Stimulated activated CD4-positive, alpha-beta T cell treated with anti-CD3 and anti-CD28 coated beads, Interleukin-15, amount 100 ng/mL, for 48 hours (primary cell): ENCODE data around the gene FRMPD4.
"Not testable (repeated sequence)": the region's sequence is repeated elsewhere in the genome, so short reads cannot be mapped to it uniquely, and the experiment has no call there.

Experiments used
- DNase-seq, 2 donors: peaks; one replicate each; pipeline ENCODE4 v3.0.0-alpha.2; 2020; ENCODE audit warnings: low read depth in 2 of 2

The FRMPD4 gene

GRCh38 chrX:12526306-12526705, 388.0 kb downstream of the FRMPD4 start:
- DNase-seq = no peak

DNA sequence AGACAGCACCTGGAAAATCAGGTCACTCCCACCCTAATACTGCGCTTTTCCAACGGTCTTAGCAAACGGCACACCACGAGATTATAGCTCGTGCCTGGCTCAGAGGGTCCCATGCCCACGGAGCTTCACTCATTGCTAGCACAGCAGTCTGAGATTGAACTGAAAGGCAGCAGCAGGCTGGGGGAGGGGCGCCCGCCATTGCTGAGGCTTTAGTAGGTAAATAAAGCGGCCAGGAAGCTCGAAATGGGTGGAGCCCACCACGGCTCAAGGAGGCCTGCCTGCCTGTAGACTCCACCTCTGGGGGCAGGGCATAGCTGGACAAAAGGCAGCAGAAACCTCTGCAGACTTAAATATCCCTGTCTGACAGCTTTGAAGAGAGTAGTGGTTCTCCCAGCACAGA, 399.8 kb downstream of the FRMPD4 start:
- not testable (repeated sequence) for DNase-seq

GRCh38 chrX:12542251-12542650, 404.0 kb downstream of the FRMPD4 start:
- not testable (repeated sequence) for DNase-seq

- DNase-seq = no peak
Measured at GRCh38 chrX:12548341-12548740, 410.1 kb downstream of the FRMPD4 start.

DNA sequence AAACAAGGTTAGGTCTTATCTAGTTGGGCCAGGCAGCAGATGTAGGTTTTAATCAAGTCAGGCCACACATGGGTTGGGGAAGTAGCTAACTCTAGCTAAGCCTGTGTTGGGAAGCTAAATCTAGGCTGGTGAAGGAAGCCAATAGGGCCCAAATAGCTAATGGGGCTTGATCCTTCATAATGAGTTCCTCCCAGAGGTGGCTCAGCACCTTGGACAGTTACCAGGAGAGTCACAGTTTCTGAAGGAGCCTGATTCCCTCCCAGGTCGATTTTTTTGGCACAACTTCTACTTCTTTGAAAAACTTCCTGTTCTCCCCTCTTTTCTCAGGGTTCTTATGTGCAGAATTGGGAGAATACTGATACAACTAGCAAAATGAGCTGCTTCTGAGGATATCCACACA, 410.5 kb downstream of the FRMPD4 start:
- no peak for DNase-seq

DNA sequence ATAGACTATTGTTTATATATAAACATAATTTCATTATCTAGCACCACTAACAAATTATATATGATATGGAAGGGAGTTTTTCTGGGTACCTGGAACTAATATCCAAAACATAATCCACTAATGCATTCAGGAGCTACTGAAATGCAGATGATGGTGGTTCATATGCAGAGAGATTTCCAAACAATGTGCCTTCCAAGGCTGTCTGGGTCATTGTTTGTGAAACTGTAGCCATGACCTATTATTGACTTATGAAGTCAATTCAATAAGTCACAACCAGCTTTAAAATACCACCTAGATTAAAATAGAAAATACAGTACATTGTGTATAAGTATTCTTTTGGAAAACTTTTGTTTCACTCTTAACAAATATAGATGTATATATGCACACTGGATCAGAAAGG, 415.9 kb downstream of the FRMPD4 start:
- no peak for DNase-seq

GRCh38 chrX:12563121-12563520, 424.8 kb downstream of the FRMPD4 start:
- DNase-seq = no peak

GRCh38 chrX:12564221-12564620, 425.9 kb downstream of the FRMPD4 start:
- no peak for DNase-seq

GRCh38 chrX:12567857-12568256, 429.6 kb downstream of the FRMPD4 start:
- no peak for DNase-seq

DNA sequence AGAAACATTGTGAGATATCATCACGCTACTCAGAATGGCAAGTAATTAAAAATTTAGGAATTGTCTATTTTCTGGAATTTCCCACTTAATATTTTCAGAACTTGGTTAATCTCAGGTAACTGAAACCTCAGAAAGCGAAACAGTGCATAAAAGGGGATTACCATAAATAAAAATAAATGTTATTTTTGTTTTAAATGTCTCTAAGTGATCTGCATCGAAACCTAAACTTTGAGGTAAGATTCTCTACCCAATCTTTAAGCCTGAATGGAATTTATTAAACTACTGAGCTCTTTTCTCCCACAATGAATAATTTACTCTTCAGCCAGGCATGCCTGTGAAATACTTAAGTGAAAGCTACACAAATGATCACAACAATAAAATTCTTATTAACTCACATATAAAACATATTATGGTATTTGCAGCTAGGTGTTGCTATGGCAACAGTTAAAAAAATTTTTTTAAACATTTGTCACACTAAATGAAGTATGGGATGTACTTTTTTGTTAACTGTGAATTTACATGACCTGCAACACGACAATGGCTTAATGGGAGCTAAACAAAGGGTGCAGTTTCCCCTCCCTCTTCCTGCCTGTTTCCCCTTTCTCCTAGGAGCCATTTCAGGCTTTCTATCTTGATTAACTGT, 432.7 kb downstream of the FRMPD4 start:
- DNase-seq = no peak

DNA sequence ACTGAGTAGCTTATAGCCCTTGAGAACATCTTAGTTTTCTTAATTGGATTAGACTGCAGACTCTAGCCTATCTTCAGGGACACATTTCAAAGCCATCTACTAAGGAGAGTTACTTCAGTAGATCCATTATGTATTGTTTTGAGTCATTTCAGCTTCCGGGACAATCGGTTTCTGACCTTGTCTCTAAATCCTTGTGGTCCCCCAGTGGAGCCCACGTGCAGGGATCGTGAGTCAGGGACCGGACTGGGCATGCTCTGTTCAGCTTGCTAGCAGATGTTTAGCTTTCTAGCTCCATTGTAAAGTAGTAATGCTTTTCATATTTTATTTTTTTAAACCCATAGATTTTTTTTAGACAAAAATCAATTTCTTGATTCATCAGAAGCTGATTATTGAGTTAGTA, 441.0 kb downstream of the FRMPD4 start:
- DNase-seq = no peak

DNA sequence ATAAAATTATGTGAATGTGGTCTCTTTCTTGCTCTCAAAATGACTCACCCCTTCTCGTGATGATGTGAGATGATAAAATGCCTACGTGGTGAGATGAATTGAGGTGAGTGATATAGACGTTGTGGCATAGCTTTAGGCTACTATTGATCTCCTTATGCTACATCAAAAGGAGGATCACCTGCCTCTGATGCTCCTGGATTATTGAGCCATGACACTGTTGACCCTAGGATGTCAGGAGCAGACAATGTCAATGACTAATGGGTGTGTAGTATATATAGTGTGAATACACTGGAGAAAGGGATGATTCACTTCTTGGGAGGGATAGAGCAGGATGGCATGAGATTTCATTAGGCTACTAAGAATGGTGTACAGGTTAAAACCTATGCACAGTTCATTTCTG, 442.3 kb downstream of the FRMPD4 start:
- no peak for DNase-seq

GRCh38 chrX:12581546-12581945, 443.3 kb downstream of the FRMPD4 start:
- DNase-seq = no peak

- DNase-seq = no peak
Measured at GRCh38 chrX:12582649-12583048, 444.4 kb downstream of the FRMPD4 start.

DNA sequence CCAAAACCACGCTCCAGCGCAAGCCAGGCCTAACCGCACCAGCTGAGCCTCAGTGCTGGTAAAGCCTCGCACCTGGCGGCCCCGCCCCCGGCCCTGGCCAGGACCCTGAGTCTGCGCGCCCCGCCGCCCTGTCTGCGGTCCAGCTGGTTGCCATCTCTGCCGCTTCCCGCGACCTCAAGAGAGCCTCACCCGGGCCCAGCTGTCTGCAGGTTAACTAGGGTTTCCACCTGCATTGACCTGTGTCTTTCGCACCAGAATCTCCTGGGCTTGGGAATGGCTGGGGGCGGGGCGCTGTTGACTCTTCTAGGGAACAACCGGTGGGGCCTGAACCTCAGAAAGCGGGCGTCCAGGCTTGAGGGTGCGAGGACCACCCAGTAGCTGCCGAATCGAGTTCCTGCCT, 445.3 kb downstream of the FRMPD4 start:
- no peak for DNase-seq

GRCh38 chrX:12595720-12596119, 457.4 kb downstream of the FRMPD4 start:
- no peak for DNase-seq

DNA sequence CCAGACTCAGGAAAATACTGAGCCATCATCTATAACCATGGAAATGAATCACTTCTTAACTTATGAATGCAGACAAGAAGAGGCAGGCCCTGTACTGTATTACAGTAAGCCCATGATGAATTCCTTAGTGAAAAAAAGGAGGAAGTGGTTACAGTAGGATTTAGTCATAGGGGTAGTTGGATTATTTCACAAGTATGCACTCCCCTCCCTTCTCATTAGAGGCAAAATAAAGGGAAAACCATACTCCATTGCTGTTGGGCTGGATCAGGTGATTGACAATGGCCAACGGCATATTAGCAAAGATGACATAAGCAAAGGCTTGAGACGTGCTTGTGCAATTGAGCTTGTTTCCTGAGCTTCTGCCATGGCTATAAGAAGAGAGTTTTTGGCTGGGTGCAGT, 471.8 kb downstream of the FRMPD4 start:
- no peak for DNase-seq

DNA sequence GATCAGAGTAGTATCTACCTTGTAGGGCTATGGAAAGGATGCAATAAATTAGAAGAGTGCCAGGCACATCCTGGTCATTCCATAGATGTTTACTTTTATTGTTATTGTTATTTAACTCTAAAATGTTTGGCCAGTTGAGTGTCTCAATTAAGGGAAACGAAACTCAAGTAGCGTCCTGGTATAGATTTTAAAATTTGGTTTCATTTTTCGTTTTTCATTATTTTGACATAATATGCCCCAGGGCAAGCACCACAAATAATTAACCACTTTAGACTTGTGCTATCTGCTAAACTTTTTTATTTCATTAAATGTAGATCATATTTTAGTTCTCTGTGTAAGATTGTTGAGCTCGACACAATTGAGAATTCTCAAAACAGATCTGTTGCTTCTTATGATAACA, 473.2 kb downstream of the FRMPD4 start:
- no peak for DNase-seq

- DNase-seq = no peak
Measured at GRCh38 chrX:12614266-12614665, 476.0 kb downstream of the FRMPD4 start.

GRCh38 chrX:12615061-12615460, 476.8 kb downstream of the FRMPD4 start:
- no peak for DNase-seq

DNA sequence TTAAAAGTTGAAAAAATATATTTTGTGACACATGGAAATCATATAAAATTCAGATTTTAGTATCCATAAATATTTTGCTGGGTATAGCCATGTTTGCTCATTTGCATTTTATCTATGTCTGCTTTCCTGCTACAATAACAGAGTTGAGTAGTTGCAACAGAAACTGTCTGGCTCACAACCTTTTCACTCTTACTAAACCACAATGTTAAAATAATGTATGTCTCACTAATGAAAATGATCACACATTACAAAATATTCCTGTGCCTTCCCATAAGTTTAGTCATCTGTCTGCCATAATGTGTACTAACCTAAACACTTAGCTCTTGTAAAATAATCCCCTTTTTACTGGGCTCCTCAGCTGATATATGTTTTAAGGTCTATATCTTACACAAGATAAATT, 479.0 kb downstream of the FRMPD4 start:
- no peak for DNase-seq

DNA sequence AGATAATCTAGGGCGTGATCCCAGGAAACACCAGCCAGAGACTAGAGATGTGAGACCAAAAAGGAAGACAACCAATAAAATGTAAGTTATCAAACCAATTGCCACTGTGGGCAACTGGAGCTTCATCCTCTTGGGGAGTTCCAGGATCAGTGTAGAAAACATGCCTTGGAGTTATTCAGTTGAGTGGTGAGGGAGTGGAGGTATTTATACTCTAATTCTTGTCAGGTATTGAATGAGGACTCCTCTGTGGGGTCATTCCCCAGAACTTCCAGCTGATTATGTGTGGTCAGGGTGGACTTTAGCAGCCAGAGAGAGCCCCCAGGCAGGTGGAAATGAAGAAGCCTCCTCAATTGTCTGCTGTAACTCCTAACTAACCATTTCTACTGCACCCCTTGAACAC, 509.0 kb downstream of the FRMPD4 start:
- DNase-seq = no peak

DNA sequence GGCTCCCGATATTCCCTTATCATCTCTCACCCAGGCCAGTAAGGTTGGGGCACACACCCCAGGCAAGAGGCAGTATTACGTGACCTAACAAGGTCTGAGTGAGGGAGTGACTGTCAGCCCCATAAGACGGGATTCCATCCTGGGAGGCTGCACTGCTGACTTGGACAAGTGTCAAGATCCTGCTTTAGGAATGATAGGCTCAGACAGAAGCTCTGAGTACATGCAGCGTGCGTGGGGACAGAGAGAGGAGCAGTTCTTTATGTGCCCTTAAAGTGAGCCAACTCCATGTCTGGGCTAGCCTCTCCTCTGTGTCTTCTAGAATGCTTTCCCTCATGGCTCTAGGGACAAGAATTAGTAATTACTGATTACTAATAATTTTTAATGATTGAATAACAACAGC, 510.7 kb downstream of the FRMPD4 start:
- DNase-seq = no peak

DNA sequence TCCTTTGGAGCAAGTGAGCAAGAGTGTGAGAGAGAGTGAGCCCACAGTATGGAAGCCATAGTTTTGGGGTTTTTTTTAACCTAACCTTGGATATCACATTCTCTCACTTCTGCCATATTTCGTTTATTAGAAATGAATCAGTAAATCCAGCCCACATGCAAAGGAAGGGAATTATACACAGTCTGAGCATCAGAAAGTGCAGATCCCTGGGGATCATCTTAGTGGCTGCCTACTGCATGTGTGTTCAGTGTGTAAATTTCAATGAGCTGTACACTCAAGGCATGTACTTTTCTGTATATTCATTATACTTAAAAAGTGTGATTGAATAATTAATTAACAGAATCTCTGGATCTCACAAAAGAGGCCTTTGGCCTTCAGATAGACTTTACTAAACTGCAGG, 519.2 kb downstream of the FRMPD4 start:
- DNase-seq = no peak
